K562 (cell line): ENCODE measurements around the gene FOCAD. TPM values are rescaled to one million over a fixed set of nuclear protein-coding genes. Genes with fewer than 3 reads are reported as not detected.

Source experiments
- ATAC-seq: fragments of 200-7000 bp; cut with Tn5 transposase; 3 replicates; pipeline ENCODE4 v1.9.1; 2020; ENCODE audit warnings: moderate library complexity
- BruUV-seq: library from RNA; stranded (reverse); fragments of 400-500 nt; replicated peaks from 2 replicates; lab custom pipeline; 2021; lab: Mats Ljungman, UMichigan
- CTCF ChIA-PET: fragments of 300-600 bp; formaldehyde crosslinking; extraction: SDS; loops from one replicate; lab custom pipeline; 2021; ENCODE audit warnings: low intra/inter-chr PET ratio; lab: Yijun Ruan, JAX
- POLR2A ChIA-PET: fragments of 300-600, 350-650 bp; sonication (Branson Sonifier 250); formaldehyde crosslinking; extraction: SDS; loops from one replicate; lab custom pipeline; 2021; ENCODE audit warnings: antibody characterized with exemption, inconsistent platforms; lab: Yijun Ruan, JAX
- DNase-seq, 4 experiments: peaks; one replicate each; pipeline versions ENCODE4 v3.0.0 to v3.0.0-alpha.2; 2011 to 2018; ENCODE audit warnings: low spot score in 3 of 4, mixed read lengths in 3 of 4; ENCODE audit errors: extremely low read depth in 1 of 4
- FAIRE-seq: peaks from 2 replicates; lab custom pipeline; 2011; peaks lifted over from hg19 to GRCh38; lab: Jason Lieb, UNC
- H2AFZ ChIP-seq: 2 replicates; pipeline ENCODE4 v1.6.0; 2011; ENCODE audit warnings: low read depth, low read length, control low read depth, inconsistent platforms
- H3K27ac ChIP-seq: fragments of 200-600 bp; 3 replicates; pipeline ENCODE4 v1.8.0; 2011; ENCODE audit warnings: low read depth, mild to moderate bottlenecking, control low read depth, inconsistent platforms, low read length, moderate library complexity, mixed read lengths; ENCODE audit errors: extremely low read depth
- H3K27me3 ChIP-seq, 2 experiments: fragments of 300-600 bp in 1 of 2; 2 replicates in 1 of 2; 3 replicates in 1 of 2; pipeline versions ENCODE4 v1.6.0 to v1.8.0; 2011; ENCODE audit warnings: inconsistent platforms in 2 of 2, low read length in 2 of 2, mild to moderate bottlenecking in 1 of 2, mixed read lengths in 1 of 2, moderate library complexity in 1 of 2; ENCODE audit not compliant: control insufficient read depth in 2 of 2, insufficient read depth in 2 of 2
- H3K36me3 ChIP-seq: fragments of 300-600 bp; 3 replicates; pipeline ENCODE4 v1.8.0; 2011; ENCODE audit warnings: mild to moderate bottlenecking, low read length, inconsistent platforms; ENCODE audit not compliant: control insufficient read depth, insufficient read depth
- H3K4me1 ChIP-seq, 2 experiments: fragments of 200-600 bp in 1 of 2; replicated peaks in 1 of 2; 2 replicates in 1 of 2; 3 replicates in 1 of 2; pipeline versions ENCODE4 v1.5.1 to v1.8.0; 2011; ENCODE audit warnings: inconsistent platforms in 2 of 2, low read length in 2 of 2, mild to moderate bottlenecking in 1 of 2, mixed read lengths in 1 of 2, moderate library complexity in 1 of 2; ENCODE audit not compliant: control insufficient read depth in 2 of 2, insufficient read depth in 2 of 2
- H3K4me2 ChIP-seq: 2 replicates; pipeline ENCODE4 v1.6.1; 2011; ENCODE audit warnings: low read length, control low read depth, inconsistent platforms, mixed read lengths; ENCODE audit not compliant: insufficient read depth
- H3K4me3 ChIP-seq: fragments of 200-600 bp; sonication (generic), shearing (Covaris generic); 2 replicates; pipeline ENCODE4 v1.5.1; 2016; ENCODE audit warnings: control low read depth, inconsistent platforms
- H3K79me2 ChIP-seq: fragments of 200-600 bp; 3 replicates; pipeline ENCODE4 v1.8.0; 2011; ENCODE audit warnings: low read length, inconsistent platforms; ENCODE audit not compliant: control insufficient read depth, insufficient read depth
- H3K9ac ChIP-seq, 2 experiments: 2 replicates each; pipeline versions ENCODE4 v1.6.0 to v1.6.1; 2011; ENCODE audit warnings: low read depth in 2 of 2, low read length in 2 of 2, control low read depth in 1 of 2, inconsistent platforms in 1 of 2, mild to moderate bottlenecking in 1 of 2, mixed read lengths in 1 of 2; ENCODE audit not compliant: insufficient read depth in 1 of 2
- H3K9me1 ChIP-seq: one replicate; pipeline ENCODE4 v1.6.0; 2011; ENCODE audit warnings: inconsistent platforms, mild to moderate bottlenecking, low read length, moderate library complexity; ENCODE audit not compliant: control insufficient read depth, insufficient read depth
- H3K9me3 ChIP-seq: replicated peaks from 2 replicates; pipeline ENCODE4 v1.5.1; 2011; ENCODE audit warnings: low read depth, low read length, inconsistent platforms; ENCODE audit not compliant: control insufficient read depth, insufficient read depth
- H4K20me1 ChIP-seq: replicated peaks from 2 replicates; pipeline ENCODE4 v1.6.1; 2011; ENCODE audit warnings: low read length, inconsistent platforms, mixed read lengths; ENCODE audit not compliant: control insufficient read depth, insufficient read depth
- CEBPG ChIP-seq, 3 experiments: fragments of 200-800 bp in 1 of 3; sonication (Bioruptor generic) in 1 of 3; sonication (generic) in 1 of 3; formaldehyde crosslinking in 1 of 3; IDR thresholded peaks in 2 of 3; conservative IDR thresholded peaks in 1 of 3; 2 replicates each; pipeline versions ENCODE4 v1.6.1 to v1.8.0; 2016 to 2022; ENCODE audit warnings: missing compliant biosample characterization in 2 of 3, missing genetic modification characterization in 2 of 3, mild to moderate bottlenecking in 1 of 3, missing genetic modification reagents in 1 of 3
- CREB1 ChIP-seq, 2 experiments: sonication (generic) in 1 of 2; formaldehyde crosslinking in 1 of 2; IDR thresholded peaks; 2 replicates each; pipeline versions ENCODE4 v1.6.1 to v1.8.0; 2012 to 2022; ENCODE audit warnings: inconsistent platforms in 1 of 2, mild to moderate bottlenecking in 1 of 2, missing genetic modification reagents in 1 of 2, moderate library complexity in 1 of 2
- FUS ChIP-seq: fragments of 200-400 bp; formaldehyde crosslinking; optimal IDR thresholded peaks from 2 replicates; pipeline ENCODE3; 2017; ENCODE audit warnings: low read depth, low read length
- GTF2A2 ChIP-seq: IDR thresholded peaks from 2 replicates; pipeline ENCODE4 v1.6.1; 2016; ENCODE audit warnings: mild to moderate bottlenecking, missing genetic modification characterization, missing compliant biosample characterization
- HNRNPK ChIP-seq: fragments of 200-400 bp; formaldehyde crosslinking; IDR thresholded peaks from one replicate; pipeline ENCODE4 v1.6.1; 2018; ENCODE audit warnings: mild to moderate bottlenecking, low read depth, low read length; ENCODE audit not compliant: poor library complexity, severe bottlenecking
- LARP7 ChIP-seq: fragments of 450-650 bp; IDR thresholded peaks from 2 replicates; pipeline ENCODE4 v1.6.1; 2016
- MTA3 ChIP-seq: fragments of 450-650 bp; formaldehyde crosslinking; IDR thresholded peaks from 2 replicates; pipeline ENCODE4 v1.6.1; 2017; ENCODE audit warnings: mild to moderate bottlenecking, borderline replicate concordance
- SRSF3 ChIP-seq: fragments of 200-400 bp; formaldehyde crosslinking; IDR thresholded peaks from 2 replicates; pipeline ENCODE4 v1.6.1; 2016; ENCODE audit warnings: mild to moderate bottlenecking, low read length, moderate library complexity; ENCODE audit not compliant: insufficient read depth
- U2AF1 ChIP-seq: fragments of 200-400 bp; formaldehyde crosslinking; optimal IDR thresholded peaks from 2 replicates; pipeline ENCODE3; 2017; ENCODE audit warnings: mild to moderate bottlenecking, low read depth, low read length, moderate library complexity
- ZNF324 ChIP-seq: fragments of 250-450 bp; sonication (Bioruptor Pico); IDR thresholded peaks from 2 replicates; pipeline ENCODE4 v1.4.0; 2020; ENCODE audit warnings: mild to moderate bottlenecking
- ZNF436 ChIP-seq: fragments of 250-450, 450-650 bp; sonication (Bioruptor Pico); formaldehyde crosslinking; IDR thresholded peaks from 2 replicates; pipeline ENCODE4 v1.7.0; 2020; ENCODE audit warnings: mild to moderate bottlenecking
- WGBS: fragments of 100-300 bp; shearing (Covaris generic); methylation state at CpG from one replicate; pipeline ENCODE4 v1.1.6; 2016; ENCODE audit warnings: low coverage, mixed read lengths; ENCODE audit not compliant: insufficient coverage; ENCODE audit errors: missing lambda C conversion rate; 5-methylcytosine and 5-hydroxymethylcytosine counted together
- in situ Hi-C: fragments of 300-500 bp; cut with MboI; formaldehyde crosslinking; loops from 4 replicates; pipeline ENCODE4 v1.15.0; 2018; ENCODE audit warnings: inconsistent platforms, mixed read lengths
- intact Hi-C: fragments of 100-400 bp; cut with micrococcal nuclease; formaldehyde crosslinking; loops from 2 replicates; pipeline ENCODE4 v1.14.2; 2022
- polyA plus RNA-seq, 8 experiments: library from polyadenylated mRNA; depleted of rRNA in 4 of 8; stranded (reverse) in 5 of 8; unstranded in 3 of 8; fragments of >200 nt; fragmentation: Nextera tagmentation in 2 of 8; fragmentation: Illumina TruSeq in 1 of 8; extraction: Ambion mirVana in 2 of 8; extraction: Trizol in 1 of 8; gene quantifications; 2 replicates each; pipeline versions ENCODE4 v1.2.1 to v1.2.3, GENCODE V29; 2011 to 2014; ENCODE audit warnings: inconsistent platforms in 1 of 8, missing spikeins in 1 of 8
- total RNA-seq, 7 experiments: library from RNA; depleted of rRNA in 6 of 7; stranded (reverse); fragments of >200 nt in 6 of 7; fragmentation: Illumina TruSeq in 2 of 7; extraction: Trizol in 2 of 7; gene quantifications; 2 replicates each; pipeline versions ENCODE4 v1.2.1 to v1.2.3, GENCODE V29; 2011 to 2021; ENCODE audit warnings: low replicate concordance in 1 of 7
- TF ChIP-seq, protein P1 (sequence below), 2 experiments: fragments of 150-350 bp in 1 of 2; IDR thresholded peaks; 2 replicates each; pipeline ENCODE4 v1.6.1; 2012 to 2016; ENCODE audit warnings: low read depth in 2 of 2, low read length in 2 of 2, mild to moderate bottlenecking in 1 of 2, moderate library complexity in 1 of 2
- TF ChIP-seq, protein P2 (sequence below): fragments of 250-450 bp; sonication (Bioruptor Pico); IDR thresholded peaks from 2 replicates; pipeline ENCODE4 v1.5.0; 2020; ENCODE audit warnings: mild to moderate bottlenecking
- TF ChIP-seq, protein P3 (sequence below): sonication (generic); formaldehyde crosslinking; IDR thresholded peaks from 2 replicates; pipeline ENCODE4 v1.8.1; 2023; ENCODE audit warnings: mild to moderate bottlenecking, missing genetic modification reagents

FOCAD gene
- total and polyA plus RNA-seq, 9 of the 15 experiments (the other 6 are each of a cell fraction or from before 2014, with no cell fraction given): 0.13 to 2.4 (median 1.6) TPM

DNA sequence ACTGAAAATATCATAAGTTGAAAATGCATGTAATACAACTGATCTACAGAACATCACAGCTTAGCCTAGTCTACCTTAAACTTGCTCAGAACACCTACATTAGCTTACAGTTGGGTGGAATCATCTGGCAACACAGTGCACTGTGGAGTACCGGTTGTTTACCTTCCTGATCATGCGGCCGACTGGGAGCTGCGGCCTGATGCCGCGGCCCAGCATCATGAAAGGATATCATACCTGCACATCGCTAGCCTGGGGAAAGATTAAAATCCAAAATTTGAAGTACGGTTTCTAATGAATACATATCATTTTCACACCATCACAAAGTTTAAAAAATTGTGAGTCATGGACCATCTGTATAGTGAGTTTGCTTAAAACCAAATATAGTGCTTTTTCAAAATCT, 345.6 kb downstream of the FOCAD start (continued):
- TF ChIP-seq, protein P1, sequence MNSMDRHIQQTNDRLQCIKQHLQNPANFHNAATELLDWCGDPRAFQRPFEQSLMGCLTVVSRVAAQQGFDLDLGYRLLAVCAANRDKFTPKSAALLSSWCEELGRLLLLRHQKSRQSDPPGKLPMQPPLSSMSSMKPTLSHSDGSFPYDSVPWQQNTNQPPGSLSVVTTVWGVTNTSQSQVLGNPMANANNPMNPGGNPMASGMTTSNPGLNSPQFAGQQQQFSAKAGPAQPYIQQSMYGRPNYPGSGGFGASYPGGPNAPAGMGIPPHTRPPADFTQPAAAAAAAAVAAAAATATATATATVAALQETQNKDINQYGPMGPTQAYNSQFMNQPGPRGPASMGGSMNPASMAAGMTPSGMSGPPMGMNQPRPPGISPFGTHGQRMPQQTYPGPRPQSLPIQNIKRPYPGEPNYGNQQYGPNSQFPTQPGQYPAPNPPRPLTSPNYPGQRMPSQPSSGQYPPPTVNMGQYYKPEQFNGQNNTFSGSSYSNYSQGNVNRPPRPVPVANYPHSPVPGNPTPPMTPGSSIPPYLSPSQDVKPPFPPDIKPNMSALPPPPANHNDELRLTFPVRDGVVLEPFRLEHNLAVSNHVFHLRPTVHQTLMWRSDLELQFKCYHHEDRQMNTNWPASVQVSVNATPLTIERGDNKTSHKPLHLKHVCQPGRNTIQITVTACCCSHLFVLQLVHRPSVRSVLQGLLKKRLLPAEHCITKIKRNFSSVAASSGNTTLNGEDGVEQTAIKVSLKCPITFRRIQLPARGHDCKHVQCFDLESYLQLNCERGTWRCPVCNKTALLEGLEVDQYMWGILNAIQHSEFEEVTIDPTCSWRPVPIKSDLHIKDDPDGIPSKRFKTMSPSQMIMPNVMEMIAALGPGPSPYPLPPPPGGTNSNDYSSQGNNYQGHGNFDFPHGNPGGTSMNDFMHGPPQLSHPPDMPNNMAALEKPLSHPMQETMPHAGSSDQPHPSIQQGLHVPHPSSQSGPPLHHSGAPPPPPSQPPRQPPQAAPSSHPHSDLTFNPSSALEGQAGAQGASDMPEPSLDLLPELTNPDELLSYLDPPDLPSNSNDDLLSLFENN (IDR thresholded peaks at IDR 0.05; ENCODE audit: low read depth in 2 of 2, low read length in 2 of 2): no peak
- TF ChIP-seq SRSF3 (no peak), ZNF436 (CRISPR knock-in tag) (no peak), LARP7 (no peak)
- TF ChIP-seq, protein P2, sequence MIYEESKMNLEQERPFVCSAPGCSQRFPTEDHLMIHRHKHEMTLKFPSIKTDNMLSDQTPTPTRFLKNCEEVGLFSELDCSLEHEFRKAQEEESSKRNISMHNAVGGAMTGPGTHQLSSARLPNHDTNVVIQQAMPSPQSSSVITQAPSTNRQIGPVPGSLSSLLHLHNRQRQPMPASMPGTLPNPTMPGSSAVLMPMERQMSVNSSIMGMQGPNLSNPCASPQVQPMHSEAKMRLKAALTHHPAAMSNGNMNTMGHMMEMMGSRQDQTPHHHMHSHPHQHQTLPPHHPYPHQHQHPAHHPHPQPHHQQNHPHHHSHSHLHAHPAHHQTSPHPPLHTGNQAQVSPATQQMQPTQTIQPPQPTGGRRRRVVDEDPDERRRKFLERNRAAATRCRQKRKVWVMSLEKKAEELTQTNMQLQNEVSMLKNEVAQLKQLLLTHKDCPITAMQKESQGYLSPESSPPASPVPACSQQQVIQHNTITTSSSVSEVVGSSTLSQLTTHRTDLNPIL (CRISPR knock-in tag): no peak

DNA sequence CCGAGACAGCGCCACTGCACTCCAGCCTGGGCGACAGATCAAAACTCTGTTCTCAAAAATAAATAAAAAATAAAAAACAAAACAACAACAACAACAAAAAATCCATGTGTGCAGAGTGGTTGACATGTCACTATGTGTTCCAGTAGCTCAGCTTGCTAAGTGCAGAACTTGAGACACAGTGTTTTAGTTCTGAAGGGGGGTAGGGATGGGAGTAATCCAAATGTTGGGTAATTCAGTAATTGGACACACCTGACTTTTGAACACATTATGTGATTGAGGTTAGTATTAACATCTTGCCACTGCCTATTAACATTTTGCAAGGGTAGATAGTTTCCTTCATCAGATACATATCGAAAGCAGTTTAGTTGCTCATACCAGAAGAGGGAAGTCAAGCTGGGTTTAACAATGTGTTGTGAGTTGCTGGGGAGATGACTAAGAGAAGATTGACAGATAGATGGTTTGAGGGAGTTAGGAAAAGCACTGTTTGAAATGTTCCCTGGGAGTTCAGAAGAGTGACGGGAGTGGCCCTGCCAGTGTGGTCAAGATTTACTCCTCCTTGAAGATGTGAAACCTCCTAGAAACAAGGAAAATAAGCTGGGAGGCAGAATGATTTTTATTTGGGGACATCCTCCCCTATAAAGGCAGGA, 346.5 kb downstream of the FOCAD start:
- intact Hi-C loops (no loop called here), in situ Hi-C loops (no loop called here)
- POLR2A ChIA-PET: no interaction called here
- Histone ChIP-seq H3K9me3 (no peaks in the 10 kb centered on the region), H3K4me3 (no peak overlapping the region), H3K27ac (no peak overlapping the region), H3K9ac (no peak overlapping the region), H4K20me1 (no peaks in the 10 kb centered on the region), H2AFZ (no peak overlapping the region), H3K27me3 (no peaks in the 10 kb centered on the region), H3K4me1 (no peaks in the 10 kb centered on the region), H3K36me3 (no peaks in the 10 kb centered on the region), H3K4me2 (no peak overlapping the region), H3K9me1 (no peaks in the 10 kb centered on the region), H3K79me2 (no peaks in the 10 kb centered on the region)
- ATAC-seq (no peak), DNase-seq (no peak), FAIRE-seq (no peak)
- CTCF ChIA-PET: no interaction called here
- no CpG with 5 or more reads among the region's 5 CpGs for WGBS
- BruUV-seq: no TSS peak
- TF ChIP-seq HNRNPK (no peak), U2AF1 (no peak), GTF2A2 (tag) (no peak), CREB1 (IDR thresholded peaks at IDR 0.05) (no peak), CREB1 (CRISPR knock-in tag; IDR thresholded peaks at IDR 0.05) (no peak), CEBPG (CRISPR knock-in tag; IDR thresholded peaks at IDR 0.05) (no peak), CEBPG (tag; conservative IDR thresholded peaks at IDR 0.05 in 1 of 2, IDR thresholded peaks at IDR 0.05 in 1 of 2) (no peak), ZNF324 (CRISPR knock-in tag) (no peak), MTA3 (no peak), FUS (no peak)
- TF ChIP-seq, protein P3, sequence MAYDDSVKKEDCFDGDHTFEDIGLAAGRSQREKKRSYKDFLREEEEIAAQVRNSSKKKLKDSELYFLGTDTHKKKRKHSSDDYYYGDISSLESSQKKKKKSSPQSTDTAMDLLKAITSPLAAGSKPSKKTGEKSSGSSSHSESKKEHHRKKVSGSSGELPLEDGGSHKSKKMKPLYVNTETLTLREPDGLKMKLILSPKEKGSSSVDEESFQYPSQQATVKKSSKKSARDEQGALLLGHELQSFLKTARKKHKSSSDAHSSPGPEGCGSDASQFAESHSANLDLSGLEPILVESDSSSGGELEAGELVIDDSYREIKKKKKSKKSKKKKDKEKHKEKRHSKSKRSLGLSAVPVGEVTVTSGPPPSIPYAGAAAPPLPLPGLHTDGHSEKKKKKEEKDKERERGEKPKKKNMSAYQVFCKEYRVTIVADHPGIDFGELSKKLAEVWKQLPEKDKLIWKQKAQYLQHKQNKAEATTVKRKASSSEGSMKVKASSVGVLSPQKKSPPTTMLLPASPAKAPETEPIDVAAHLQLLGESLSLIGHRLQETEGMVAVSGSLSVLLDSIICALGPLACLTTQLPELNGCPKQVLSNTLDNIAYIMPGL (CRISPR knock-in tag): no peak
